Epidermal melanocyte (primary cell): ENCODE results near the gene PCOLCE2.
"Not testable (repeated sequence)": the region's sequence is repeated elsewhere in the genome, so short reads cannot be mapped to it uniquely, and the experiment has no call there.

Experiments used
- DNase-seq: peaks from one replicate; pipeline ENCODE4 v3.0.0; 2011; ENCODE audit warnings: low spot score; ENCODE audit not compliant: insufficient read length

PCOLCE2 gene

DNA sequence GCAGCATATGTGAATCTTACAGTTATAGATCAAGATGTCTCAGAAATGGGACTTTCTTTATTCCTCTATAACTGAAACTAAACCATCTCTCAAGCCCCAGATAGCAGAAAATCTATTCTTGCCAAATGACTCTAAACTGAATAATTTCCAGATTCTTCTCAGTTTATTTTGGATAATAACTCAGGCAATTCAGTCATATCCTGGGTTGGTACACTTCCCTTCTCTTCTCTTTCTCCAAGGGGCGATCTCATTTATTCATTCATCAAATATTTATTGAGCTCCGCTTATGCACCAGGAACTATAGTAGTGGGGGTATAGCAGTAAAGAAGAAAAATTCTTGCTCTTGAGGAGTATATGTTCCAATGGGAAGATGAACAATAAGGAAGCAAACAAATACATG is 13.5 kb upstream of the PCOLCE2 start:
- DNase-seq = no peak

DNA sequence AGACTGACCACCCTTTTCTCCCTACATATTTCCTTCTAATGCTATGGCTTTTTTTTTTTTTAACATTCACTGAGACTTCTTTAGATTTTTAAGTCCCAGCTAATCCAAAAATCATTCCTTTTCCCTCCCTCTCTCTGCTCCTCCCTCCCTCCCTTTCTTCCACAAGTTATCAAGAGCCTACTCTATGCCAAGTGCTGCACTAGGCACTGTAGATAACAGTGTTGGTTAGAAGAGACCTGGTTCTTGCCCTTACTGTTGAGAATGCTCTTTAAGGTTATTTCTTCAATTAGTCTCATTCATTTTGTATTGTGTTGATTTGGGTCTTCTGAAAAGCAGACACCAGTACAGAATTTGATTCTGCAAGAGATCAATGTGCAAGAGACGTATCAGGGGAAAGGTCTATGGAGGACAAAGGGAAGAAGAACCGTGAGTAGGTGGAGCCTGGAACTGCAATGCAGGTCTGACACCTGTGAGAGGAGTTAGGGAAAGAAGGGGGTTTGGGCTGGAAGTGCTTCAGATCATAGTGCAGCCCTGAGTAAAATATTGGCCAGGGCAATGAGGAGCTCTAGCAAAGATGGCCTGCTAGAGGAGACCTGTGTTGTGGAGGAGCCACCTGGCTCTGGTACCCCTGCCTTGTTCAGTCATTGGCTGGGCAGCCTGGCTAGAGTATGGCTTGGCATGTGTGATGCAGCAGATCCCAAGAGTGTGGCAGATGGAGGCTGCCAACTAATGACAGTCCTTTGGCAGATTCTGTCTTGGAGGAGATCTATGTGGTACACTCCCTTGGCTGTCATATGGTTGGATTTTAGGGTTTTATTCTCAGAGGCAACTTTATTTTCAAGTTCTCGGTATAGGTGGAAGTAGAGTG is 9.7 kb upstream of the PCOLCE2 start:
- no peak for DNase-seq

DNA sequence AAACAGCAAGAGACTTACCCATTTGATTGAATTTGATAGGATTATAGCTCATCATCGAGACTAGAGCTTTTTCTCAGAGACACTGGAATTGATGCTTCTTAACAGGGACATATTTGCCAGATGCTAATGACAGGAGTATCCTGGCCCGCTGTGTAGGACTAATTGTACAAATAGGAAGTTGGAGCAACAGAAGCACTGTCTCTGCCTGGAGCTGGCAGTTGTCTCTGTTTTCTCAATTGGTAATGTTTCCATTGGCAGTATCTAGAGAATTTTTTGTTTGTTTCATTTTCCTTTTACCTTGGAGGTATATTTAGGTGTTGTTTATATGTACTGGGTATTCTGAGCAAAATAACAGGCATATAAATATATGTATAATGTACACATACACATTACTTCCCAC is 8.9 kb upstream of the PCOLCE2 start:
- no peak for DNase-seq

GRCh38 chr3:142896996-142897395 is 8.1 kb upstream of the PCOLCE2 start:
- no peak for DNase-seq

DNA sequence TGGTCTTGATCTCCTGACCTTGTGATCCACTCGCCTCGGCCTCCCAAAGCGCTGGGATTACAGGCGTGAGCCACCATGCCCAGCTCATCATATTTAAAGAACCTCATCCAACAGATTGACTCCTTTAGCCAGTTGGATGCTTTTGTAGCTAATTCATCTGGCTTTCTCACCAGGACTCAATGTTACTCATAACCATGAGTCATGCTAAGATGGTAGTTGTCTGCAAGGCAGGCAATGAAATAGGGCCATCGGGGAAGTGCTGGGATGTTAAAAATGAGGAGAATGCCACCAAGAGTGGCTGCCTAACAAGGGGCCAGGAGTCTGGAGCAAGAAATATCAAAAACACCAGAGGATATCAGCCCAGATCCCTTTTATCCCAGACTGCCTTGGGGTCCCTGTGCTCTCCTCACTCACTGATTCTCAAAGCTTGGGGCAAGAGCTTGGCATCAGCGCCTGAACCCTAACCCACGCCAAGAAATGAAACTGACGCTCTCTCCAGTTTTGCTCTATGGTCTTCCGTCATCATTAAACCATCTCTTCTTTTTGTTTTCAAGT is 7.4 kb upstream of the PCOLCE2 start:
- no peak for DNase-seq

GRCh38 chr3:142894493-142894892 is 5.6 kb upstream of the PCOLCE2 start:
- no peak for DNase-seq

- DNase-seq = no peak
Observed at GRCh38 chr3:142892714-142893113, 3.8 kb upstream of the PCOLCE2 start.

GRCh38 chr3:142890592-142890991 is 1.7 kb upstream of the PCOLCE2 start:
- DNase-seq = no peak

DNA sequence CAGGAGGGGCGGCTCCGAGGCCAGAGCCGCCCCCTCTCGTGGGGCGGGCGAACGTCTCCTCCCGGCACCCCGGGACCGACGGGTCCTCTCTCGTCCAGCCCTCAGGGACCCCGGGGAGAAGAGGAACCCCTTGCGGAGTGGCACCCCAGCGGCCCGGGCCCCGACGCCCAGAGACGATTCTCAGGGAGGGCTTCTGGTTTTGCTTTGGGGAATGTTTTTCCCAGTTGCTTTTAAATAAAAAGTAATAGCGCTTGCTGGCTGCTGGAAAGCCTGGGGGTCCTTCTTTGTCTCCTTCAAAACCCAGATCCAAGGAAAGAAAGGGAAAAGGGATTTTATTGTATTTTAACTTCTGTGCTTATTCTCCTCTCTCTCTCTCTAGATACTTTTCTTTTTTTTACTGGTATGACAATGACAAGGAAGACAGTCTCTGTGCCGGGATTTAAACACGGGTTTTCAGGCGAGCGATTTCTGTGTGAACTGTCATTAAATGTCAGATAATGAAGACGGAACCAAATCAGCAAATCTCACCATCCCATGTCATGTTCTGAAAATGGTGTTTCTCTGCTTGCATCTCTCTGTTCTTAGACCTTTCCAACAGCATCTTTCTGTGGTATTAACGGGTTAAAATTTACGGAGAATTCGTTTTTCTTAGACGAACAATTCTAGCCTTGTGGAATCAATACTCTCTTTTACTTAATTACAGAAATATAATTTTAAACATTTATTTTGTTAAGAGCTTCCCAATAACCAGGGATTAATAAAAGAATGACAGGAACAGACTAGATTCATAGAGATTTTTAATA is 530 bp upstream of the PCOLCE2 start:
- no peak for DNase-seq

DNA sequence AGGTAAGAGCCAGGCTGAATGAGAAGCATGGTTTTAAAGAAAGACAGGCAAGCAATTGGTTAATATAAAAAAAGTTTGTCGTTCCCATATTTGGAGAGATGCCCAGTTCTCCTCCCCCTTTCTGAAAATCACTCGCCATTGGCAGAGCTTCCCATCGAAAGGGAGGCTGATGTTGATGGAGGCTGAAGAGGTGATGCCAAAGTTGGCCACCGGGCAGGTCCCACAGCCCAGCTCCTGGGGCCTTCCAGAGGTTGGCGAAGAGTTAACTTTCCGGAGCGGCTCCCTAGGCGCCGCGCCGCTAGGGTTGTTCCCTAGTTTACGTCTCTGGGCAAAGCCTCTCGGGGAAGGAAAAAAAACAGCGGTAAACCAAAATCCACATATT is 793 bp downstream of the PCOLCE2 start:
- DNase-seq = no peak

DNA sequence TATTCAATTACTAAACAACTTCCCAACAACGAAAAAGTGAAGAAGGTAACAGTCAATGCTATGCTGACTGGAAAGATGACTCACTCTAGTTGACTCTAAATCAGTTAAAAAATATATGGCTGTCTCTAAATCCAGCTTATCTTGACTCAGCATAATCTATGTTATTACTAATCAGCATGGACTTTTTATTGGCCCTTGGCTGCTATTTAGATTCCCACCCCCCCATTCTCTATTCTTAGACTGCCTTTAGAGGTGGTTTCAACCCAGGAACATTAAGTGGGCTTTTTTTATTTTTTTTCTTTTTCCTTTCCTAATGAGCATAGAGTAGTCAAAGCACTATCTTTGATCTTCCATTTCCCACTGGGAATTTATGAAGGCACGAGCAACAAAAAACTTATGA is 1.9 kb downstream of the PCOLCE2 start:
- no peak for DNase-seq

DNA sequence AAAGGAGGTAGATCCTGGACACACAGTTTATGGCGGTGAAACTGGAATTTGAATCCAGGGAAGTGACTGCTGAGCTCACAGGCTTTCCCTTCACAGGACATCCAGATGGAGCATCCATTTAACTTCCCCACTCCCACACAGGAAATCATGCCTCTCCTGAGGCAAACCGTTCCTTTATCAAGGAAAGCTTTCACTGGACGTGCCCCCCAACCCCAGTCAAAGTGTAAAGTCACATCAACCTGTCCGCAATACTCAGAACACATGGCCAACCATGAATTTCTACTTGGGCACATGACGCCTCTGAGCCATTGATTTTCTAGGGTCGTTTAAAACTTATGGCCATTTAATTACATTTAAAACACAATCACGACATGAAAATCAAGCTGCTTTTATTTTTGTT is 2.9 kb downstream of the PCOLCE2 start:
- DNase-seq = no peak

DNA sequence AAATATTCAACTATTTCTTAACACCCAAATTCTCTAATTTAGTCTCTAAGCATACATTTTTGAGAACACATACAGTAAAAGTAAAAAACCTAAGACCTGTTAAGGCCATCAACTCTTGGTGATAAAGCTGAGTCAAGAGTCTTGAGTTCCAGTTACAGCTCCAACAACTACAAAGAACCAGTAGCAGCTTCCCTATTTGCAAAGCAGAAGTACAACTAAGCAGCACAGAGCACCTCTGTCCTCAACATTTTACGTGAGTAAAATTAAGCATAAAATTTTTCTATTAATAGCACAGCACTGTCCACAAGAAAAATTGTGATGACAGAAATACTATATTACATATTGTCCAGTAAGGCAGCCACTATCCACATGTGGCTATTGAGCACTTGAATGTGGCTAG is 4.4 kb downstream of the PCOLCE2 start:
- DNase-seq = no peak

GRCh38 chr3:142883534-142883933 is 5.3 kb downstream of the PCOLCE2 start:
- not testable (repeated sequence) for DNase-seq

DNA sequence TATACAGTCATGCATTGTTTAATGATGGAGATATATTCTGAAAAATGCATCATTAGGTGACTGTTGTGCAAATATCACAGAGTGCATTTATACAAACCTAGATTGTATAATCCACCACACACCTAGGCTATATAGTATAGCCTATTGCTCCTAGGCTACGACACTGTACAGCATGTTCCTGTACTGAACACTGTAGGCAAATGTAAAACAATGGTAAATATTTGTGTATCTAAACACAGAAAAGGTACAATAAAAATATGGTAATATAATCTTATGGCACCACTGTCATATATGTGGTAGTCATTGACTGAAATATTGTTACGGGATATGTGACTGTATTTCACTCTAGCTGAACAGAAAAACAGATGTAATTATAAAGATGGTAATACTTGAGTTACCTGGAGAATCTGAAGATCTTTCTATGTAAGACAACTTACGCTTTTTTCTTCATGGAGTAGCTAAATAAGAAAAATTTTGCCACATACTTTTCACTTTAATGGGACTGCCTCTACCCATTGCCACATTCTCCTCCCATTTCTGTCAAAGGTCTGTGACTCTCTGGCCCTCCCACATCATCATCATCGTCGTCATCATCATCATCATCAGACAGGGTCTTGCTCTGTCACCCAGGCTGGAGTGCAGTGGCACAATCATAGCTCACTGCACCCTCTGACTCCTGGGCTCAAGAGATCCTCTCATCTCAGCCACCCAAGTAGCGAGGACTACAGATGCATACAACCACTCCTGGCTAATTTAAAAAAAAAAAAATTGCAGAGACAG is 7.2 kb downstream of the PCOLCE2 start:
- no peak for DNase-seq

GRCh38 chr3:142878649-142879300 is 10.1 kb downstream of the PCOLCE2 start:
- DNase-seq = no peak

GRCh38 chr3:142876417-142876816 is 12.5 kb downstream of the PCOLCE2 start:
- no peak for DNase-seq

GRCh38 chr3:142875583-142876207 is 13.2 kb downstream of the PCOLCE2 start:
- DNase-seq = no peak

DNA sequence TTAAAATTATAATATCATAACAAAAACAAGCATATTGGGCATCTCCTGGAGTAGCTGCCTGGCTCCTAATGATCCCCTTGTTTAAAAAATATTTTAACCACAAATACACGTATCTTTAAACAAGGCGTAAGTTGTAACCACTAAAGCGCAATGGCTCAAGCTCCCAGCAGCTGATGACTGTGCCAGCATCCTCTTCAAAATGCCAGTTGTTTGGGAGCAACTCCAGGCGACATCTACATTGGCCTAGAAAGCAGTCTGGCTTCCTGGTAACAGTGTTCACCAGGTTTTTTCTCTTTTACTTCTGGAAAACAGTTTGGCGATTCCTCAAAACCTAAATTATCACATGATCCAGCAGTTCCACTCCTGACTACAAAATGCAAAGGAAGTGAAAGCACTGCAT is 13.8 kb downstream of the PCOLCE2 start:
- DNase-seq = no peak

DNA sequence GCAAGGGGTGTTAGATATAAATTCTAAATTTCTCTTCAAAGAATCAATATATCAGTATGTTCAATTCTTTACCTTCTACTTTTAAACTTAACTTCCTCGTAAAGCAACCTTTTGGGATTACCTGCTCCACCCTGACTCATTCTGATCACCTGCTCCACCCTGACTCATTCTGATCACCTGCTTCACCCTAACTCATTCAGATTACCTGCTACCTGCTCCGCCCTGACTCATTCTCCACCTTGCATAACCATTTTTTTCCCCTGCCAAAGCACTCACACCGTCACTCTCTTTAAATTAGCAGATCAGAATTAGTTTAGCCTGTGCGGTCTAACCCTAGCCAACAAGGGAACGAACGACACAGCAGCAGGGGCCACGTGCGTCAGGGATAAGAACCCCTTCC is 20.5 kb downstream of the PCOLCE2 start:
- DNase-seq = not testable (repeated sequence)
